CD4-positive, alpha-beta T cell treated with Interleukin-1 beta for 1 hour (primary cell): ENCODE results near the gene TPPP3.
"Not testable (repeated sequence)": the region's sequence is repeated elsewhere in the genome, so short reads cannot be mapped to it uniquely, and the experiment has no call there.

ENCODE experiments used
- DNase-seq, 2 donors: peaks; one replicate each; pipeline ENCODE4 v3.0.0-alpha.2; 2020 to 2022

The TPPP3 gene

GRCh38 chr16:67388591-67388990 is 4.7 kb downstream of the TPPP3 start:
- DNase-seq: no peak

- no peak for DNase-seq
Observed at GRCh38 chr16:67388191-67388590, 5.1 kb downstream of the TPPP3 start.

- DNase-seq: no peak
Observed at GRCh38 chr16:67387479-67388079, 5.7 kb downstream of the TPPP3 start.

- no peak for DNase-seq
Observed at GRCh38 chr16:67386861-67387455, 6.3 kb downstream of the TPPP3 start.

GRCh38 chr16:67384778-67385510 is 8.4 kb downstream of the TPPP3 start:
- DNase-seq: no peak

GRCh38 chr16:67383284-67383683 is 10.0 kb downstream of the TPPP3 start:
- no peak for DNase-seq

DNA sequence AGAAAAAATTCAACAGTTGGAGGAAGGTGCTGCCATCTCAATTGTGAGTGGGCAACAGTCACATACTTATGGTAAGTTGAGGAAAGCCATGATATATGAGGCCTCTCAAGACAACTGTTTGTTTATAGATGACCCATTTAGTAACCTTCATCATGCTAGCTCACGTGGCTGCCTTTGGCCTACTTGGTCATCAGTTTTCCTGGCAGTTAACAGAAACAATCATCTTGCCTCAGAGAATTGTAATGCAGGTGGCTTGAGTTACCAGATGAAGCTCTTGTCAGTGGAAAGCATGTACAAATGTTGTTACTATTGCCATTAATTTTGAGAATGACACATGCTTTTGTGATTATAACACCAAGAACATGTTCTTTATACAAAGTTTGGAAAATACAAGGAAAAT is 14.7 kb downstream of the TPPP3 start:
- DNase-seq: no peak

- not testable (repeated sequence) for DNase-seq
Observed at GRCh38 chr16:67376012-67376411, 17.3 kb downstream of the TPPP3 start.

DNA sequence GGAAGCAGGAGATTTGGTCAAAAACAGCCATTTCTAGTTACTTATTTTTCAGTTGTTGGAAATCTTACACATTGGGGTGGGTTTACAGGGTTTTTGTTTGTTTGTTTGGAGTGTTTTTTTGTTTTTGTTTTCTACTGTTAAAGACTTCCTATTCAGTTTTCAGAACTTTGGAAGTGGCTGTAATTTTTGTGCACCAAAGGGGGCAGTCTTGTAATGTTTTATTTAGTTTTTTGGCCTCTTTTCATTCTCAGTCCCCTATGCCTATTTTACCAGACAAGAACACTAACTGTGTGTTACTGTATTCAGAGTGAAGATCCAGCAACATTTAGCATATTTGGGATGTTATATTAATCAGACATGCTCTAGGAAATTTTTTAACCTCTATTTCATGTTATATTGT is 20.6 kb downstream of the TPPP3 start:
- no peak for DNase-seq

DNA sequence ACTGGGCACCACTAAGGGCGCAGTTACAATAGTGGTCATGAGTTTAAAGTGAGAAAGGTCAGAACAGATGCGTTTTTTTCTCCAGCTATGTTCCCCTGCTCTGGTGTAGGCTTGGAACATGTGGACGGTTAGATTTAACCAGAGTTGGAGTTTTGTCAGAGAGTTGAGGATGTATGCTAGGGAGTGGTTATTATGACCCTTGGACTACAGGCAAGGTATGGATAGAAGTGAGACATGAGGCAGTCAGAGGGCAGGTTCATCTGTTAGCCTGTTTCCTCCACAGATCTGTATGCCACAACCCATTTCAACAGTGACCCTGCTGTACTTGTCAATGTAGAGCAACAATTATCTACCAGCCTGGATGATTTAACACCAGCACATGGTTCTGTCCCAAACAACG is 22.6 kb downstream of the TPPP3 start:
- no peak for DNase-seq

- no peak for DNase-seq
Observed at GRCh38 chr16:67364600-67365235, 28.6 kb downstream of the TPPP3 start.

GRCh38 chr16:67361038-67361437 is 32.3 kb downstream of the TPPP3 start:
- DNase-seq: no peak

DNA sequence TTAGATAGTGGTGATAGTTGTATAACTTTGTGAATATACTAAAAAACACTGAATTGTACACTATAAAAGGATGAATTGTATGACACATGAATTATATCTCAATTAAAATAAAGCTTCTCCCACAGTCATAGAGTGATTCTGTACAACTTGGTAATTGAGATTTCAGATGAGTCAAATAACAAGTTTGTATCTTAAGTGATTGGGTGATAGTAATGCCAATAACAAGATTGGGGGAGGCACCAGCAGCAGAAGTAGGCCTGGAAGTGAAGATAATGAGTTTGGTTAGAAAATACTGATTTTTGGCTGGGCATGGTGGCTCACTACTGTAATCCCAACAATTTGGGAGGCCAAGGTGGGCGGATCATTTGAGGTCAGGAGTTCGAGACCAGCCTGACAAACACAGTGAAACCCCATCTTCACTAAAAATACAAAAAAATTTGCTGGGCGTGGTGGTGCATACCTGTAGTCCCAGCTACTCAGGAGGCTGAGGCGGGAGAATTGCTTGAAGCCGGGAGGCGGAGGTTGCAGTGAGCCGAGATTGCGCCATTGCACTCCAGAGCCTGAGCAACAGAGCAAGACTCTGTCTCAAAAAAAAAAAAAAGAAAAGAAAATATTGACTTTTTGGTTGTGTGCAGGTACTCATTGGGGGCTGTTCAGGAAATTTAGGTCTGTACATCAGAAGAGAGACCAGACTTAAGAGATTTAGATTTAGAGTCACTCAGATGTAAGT is 33.6 kb downstream of the TPPP3 start:
- DNase-seq: not testable (repeated sequence)

GRCh38 chr16:67357561-67357960 is 35.7 kb downstream of the TPPP3 start:
- DNase-seq: no peak

GRCh38 chr16:67356396-67356795 is 36.9 kb downstream of the TPPP3 start:
- DNase-seq: no peak

DNA sequence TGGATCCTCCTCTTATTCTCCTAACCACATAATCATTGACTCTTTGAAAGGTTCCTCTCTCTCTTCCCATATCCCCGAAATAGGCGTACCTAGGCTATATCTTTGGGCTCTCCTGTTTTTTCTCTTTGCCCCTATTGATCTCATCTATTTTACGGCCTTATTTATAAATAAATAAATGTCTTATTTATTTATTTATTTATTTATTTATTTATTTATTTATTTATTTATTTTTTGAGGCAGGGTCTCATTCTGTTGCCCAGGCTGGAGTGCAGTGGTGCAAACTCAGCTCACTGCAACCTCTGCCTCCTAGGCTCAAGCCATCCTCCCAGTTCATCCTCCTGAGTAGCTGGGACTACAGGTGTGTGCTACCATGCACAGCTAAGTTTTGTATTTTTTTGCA is 40.8 kb downstream of the TPPP3 start:
- not testable (repeated sequence) for DNase-seq

GRCh38 chr16:67350324-67350723 is 43.0 kb downstream of the TPPP3 start:
- DNase-seq: no peak

GRCh38 chr16:67349172-67349571 is 44.1 kb downstream of the TPPP3 start:
- DNase-seq: peak in 1 of 2 donors; percentile 43

DNA sequence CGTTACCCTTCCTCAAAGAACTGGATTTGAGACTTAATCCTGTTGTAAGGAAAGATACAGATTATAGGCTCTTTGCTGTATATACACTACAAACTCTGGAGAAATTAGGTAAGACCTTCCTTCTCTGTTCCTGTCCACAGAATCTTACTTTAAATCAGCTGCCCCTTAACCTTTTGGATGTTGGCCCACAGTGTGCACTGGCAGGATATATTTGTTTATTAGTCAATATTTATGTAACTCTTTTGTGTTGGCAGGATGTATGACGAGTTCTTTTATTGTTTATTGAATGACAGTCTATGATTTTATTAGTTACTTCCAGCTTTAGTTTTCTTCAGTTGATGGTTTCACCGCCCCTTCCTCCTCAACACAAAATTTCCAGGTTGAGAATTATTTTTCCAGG is 47.0 kb downstream of the TPPP3 start:
- DNase-seq: no peak

DNA sequence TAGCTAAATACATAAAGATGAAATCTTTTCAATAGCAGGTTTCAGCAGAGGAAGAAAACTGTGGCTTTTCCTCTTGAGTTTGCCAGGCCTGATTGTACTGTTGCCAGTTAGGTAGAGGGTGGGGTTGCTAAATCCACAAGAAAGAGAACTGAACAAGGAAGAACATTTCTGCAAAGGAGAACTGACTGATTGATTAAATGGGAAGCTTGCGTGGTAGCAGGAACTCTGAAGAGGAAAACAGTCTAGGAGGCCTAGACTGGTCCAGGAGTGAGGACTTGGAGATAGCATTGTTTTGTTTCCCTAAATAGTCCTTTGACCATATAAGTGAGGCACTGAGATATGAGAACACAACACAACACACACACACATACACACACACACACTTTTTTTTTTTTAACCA is 47.9 kb downstream of the TPPP3 start:
- no peak for DNase-seq

DNA sequence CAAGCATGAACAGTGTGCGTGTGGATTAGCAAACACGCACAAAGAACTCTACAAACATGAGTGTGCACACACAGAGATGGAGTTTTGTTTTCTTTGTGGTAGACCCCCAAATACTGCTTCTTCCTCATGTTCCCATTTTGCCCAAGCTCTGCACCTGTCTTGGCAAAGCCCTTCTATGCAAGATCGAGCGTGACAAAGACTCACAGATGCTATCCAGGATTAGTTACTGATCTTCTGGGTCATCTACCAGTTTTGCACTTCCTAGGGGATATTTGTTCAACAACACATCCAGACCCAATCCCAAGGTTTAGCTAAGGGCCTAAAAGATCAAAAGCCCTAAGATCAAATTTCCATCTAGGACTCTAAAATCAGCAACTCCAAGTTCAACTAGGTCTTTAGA is 50.7 kb downstream of the TPPP3 start:
- no peak for DNase-seq

DNA sequence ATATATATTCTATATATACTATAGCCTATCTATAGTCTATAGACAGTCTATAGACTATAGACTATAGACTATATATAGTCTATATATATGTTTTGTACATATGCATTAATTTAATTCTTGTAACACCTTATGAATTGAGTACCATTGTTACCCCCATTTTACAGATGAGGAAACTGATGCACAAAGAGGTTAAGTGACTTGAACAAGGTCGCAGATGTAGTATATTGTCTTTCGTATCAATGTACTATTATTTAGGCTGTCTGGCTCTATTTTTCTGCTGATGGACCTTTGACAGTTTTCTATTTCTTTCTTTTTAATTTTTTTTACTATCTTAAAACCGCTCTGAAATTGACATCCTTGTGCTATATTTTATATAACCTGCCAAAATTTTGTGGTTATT is 52.0 kb downstream of the TPPP3 start:
- DNase-seq: no peak
